NCI-H2171 treated with DMSO at 0.1 percent for 48 hours (cell line): ENCODE results near the gene SYNGAP1.
A peak's percentile ranks its signal among the peaks of the same experiment; 100 is the strongest.

Experiments
- DNase-seq: peaks from one replicate; lab custom pipeline; 2025; lab: John Stamatoyannopoulos, UW

SYNGAP1 gene

DNA sequence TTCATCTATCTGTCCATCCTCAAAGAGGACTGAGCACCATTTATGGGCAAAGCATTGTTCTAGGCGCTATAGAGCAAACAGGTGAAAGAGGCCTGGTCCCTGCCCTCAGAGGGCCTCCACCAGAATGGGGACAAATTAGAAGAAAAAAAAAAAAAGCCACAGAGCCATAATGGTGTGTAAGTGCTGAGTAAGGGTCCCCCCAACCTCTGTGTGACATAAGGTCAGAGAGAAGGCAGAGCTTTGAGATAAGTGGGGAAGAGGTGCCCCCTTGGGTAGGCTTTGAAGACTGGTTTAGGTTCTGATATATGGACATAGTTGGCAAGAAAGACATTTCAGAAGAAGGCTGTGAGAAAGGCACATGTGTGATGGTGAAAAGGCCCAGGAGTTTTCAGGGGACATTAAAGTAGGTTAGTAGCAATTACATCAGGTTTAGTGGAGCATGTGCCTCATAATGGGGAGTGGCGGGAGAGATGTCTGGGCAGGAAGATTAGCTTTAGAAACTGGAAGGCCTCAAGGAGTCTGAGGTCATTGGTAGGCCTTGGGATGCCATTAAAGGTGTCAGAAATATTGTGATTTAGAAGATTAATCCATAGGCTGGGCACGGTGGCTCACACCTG, 19.2 kb downstream of the SYNGAP1 start:
- no peak for DNase-seq

DNA sequence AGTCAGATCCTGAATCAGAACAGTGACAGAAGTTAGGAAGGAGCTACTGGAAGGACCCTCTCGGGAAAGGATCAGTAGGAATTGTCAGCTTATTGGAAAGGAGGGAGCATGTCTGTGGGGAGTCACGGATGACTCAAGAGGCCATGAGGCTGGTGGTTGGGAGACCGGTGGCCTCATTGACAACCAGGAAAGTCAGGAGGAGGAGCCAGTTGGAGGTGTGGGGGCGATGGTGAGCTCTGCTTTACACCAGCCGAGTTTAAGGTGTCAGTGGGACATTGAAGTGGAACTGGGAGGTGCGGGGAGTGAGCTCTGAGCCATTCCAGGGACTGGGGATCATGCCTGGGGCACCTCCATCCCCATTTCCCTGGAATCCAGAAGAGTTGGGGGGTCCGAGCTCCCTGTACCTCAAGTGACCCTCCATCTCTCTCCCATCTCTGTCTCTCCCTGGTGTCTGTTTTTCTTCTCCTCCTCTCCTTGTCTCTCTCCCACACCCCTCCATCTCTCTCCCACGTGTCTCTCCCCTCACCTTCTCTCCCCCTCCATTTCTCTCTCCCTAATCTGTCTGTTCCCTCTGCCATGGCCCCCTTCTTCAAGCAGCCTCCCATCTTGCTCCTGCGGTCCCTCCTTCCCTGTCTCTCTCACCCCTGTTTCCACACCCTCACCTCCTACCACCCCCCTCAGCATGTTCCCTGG, 20.2 kb downstream of the SYNGAP1 start:
- no peak for DNase-seq

DNA sequence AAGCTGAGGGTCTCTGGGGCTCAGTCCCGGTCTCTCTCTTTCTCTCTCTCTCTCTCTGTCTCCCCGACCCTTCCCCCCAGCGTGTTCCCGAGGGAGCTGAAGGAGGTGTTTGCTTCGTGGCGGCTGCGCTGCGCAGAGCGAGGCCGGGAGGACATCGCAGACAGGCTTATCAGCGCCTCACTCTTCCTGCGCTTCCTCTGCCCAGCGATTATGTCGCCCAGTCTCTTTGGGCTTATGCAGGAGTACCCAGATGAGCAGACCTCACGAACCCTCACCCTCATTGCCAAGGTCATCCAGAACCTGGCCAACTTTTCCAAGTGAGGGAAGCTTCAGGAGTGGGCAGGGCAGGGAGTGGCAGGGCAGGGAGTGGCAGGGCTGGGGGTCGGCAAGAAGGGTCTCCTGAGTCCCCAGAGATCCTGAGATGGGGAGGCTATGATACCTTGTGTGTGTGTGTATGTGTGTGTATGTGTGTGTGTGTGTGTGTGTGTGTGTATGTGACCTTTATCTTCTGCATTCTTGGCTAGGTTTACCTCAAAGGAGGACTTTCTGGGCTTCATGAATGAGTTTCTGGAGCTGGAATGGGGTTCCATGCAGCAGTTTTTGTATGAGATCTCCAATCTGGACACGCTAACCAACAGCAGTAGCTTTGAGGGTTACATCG, 20.9 kb downstream of the SYNGAP1 start:
- no peak for DNase-seq

DNA sequence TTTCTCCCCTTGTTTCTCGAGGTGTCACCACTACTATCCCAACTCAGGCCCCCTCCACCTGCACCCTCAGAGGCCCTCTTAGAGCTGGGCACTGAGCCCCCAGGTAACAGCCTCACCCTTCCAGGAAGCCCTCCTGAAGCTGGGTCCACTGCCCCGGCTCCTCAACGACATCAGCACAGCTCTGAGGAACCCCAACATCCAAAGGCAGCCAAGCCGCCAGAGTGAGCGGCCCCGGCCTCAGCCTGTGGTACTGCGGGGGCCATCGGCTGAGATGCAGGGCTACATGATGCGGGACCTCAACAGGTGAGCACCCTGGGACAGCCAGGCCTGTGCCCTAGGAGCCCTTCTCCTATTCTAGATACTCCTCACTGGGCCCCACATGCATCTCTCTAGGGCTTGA, 21.6 kb downstream of the SYNGAP1 start:
- no peak for DNase-seq

DNA sequence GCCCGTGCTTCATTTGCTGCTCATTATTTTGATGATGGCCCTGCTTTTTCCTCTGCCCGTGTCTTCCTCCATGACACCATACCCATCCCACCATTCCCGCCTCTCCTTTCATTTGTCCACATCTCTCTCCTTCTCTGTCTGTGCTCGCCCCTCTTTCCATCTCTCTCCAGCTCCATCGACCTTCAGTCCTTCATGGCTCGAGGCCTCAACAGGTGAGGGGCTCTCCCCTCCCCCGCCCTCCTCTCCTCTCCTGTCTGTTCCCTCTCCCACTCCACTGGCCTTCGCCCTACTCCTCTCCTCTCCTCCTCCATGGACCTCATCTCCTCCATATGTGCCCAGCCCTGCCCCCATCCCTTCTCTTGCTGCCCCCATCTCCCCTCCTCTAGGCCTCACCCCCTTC, 22.4 kb downstream of the SYNGAP1 start:
- no peak for DNase-seq

DNA sequence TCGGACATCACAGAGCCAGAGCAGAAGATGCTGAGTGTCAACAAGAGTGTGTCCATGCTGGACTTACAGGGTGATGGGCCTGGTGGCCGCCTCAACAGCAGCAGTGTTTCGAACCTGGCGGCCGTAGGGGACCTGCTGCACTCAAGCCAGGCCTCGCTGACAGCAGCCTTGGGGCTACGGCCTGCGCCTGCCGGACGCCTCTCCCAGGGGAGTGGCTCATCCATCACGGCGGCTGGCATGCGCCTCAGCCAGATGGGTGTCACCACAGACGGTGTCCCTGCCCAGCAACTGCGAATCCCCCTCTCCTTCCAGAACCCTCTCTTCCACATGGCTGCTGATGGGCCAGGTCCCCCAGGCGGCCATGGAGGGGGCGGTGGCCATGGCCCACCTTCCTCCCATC, 23.2 kb downstream of the SYNGAP1 start:
- DNase-seq, result no peak

DNA sequence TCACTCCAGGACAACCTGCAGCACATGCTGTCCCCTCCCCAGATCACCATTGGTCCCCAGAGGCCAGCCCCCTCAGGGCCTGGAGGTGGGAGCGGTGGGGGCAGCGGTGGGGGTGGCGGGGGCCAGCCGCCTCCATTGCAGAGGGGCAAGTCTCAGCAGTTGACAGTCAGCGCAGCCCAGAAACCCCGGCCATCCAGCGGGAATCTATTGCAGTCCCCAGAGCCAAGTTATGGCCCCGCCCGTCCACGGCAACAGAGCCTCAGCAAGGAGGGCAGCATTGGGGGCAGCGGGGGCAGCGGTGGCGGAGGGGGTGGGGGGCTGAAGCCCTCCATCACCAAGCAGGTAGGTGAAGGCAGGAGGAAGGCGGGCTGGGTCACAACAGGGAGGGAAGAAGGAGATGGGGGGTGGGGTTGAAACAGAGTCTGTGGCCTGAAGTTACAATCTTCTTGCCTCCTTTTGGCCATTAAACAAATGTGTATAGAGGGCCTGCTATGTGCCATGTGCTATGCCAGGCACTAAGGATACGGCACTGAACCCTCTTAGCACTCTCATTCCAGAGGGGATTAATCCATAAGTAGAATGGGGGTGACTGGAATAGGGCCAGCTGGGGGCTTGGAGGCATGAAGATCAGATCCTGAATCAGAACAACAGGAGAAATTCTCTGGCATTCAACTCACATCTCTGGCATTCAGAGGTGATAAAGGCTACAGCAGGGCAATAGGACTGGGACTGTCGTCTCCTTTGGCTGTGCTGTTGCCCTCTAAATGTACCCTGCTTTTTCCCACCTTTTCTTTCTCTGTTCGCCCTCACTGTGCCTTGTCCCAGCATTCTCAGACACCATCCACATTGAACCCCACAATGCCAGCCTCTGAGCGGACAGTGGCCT, 24.0 kb downstream of the SYNGAP1 start:
- DNase-seq, result no peak

DNA sequence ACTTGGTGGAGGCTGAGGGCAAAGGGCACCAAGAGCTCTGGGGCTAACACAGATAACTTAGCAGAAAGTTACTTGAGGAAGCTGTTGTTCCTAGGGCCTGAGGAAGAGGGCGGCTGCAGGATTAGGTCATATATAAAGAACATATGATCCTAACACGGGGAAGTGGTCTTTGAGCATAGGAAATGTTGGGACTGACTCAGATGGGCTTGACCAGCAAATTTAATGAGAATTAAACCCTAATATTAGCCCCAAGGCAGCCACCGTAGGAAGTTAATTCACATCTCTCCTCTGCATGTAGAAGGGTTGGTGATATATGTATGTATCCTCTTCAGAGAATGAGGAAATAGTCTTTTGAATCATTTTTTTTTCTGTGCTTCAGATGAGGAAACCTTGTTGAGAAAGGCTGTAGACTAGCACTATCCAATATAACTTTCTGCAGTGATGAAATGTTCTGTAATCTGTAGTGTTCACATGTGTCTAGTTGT, 25.3 kb downstream of the SYNGAP1 start:
- no peak for DNase-seq

DNA sequence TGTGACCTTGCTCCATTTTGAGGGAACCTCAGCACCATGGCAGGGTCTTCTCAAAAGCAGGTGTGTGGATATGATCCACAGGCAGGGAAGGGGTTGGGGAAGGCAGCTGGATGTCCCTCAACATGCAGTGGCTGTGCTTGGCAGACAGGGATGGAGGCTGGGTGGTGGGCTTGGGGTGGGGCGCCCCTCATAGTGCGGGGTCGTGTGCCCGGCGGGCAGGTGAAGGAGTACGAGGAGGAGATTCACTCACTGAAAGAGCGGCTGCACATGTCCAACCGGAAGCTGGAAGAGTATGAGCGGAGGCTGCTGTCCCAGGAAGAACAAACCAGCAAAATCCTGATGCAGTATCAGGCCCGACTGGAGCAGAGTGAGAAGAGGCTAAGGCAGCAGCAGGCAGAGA, 26.5 kb downstream of the SYNGAP1 start:
- no peak for DNase-seq

DNA sequence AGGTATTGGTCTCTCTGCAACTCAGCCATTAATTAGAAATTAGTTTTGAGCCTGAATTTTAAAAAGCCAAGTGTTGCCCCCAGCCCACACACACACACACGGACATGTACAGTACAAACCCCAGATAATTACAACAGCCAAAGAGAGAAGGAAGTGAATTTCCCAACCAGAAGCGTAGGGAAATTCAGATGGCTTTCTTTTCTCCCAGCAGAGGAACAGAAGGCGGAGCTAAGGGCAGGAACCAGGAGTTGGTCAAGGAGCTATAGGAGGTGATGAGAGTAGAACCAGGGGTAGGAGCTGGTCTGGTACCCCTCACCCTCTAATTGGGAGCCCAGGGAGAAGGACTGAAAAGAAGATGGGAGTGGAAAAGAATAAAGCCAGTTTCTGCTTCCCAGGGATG, 30.6 kb downstream of the SYNGAP1 start:
- DNase-seq, result no peak

DNA sequence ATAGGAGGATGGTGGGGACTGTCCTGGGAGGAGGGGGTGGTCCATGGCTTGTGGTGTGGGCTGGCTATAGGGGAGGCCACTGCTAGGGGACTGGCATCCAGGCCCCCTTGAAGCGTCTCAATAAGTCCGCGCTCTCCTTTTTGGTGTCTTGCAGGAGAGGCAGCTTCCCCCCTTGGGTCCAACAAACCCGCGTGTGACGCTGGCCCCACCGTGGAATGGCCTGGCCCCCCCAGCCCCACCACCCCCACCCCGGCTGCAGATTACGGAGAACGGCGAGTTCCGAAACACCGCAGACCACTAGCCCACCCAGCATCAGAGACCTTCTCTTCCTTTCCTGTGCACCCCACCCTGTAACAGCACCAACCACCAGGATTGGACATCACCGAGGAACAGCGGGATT, 31.7 kb downstream of the SYNGAP1 start:
- DNase-seq, result no peak

DNA sequence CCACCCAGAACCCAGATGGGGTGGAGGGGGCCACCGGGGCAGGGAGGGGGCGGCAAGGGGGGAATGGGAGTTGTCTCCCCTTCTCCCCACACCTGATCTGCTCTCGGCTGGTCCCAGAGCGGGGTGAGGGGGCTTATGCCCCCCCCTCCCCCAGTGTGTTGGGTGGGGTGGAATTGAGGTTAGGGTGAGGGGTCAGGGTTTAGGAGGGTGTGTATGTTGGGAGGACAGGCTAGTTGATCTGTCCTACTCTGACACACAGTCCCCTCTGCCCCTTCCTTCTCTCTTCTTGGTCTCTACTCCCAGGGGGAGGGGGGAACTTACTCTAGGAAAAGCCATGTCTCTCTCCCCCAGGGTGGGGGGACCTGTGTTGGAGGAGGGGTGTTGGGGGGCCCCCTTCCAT, 32.6 kb downstream of the SYNGAP1 start:
- no peak for DNase-seq

DNA sequence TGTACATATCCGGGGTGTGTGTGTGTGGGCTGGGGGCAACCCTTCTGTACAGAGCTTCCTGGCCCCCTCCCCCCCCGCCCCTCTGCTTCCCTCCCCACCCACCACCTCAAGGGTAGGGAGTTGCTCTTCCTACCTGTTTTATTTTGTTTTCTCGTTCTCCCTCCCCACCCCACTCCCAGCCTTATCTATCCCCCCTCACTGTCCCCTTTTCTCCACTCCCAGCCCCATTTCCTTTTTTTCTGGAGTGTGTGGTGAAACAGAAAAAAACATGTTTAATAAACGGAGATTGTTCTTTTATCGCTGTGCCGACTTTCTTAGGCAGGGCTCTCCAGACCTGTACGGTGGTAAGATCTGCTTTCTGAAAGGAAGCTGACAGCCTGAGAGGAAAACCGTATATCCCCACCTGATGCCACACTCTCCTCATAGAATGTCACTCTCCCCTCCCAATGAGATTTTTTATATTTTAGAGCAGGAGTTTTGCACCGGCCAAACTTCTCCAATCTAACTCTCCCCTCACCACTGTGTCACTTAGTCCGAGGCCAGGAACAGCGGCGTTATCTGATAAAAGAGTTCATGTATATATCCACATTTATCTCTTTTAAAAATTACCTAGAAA, 33.6 kb downstream of the SYNGAP1 start:
- peak; percentile 26 for DNase-seq

DNA sequence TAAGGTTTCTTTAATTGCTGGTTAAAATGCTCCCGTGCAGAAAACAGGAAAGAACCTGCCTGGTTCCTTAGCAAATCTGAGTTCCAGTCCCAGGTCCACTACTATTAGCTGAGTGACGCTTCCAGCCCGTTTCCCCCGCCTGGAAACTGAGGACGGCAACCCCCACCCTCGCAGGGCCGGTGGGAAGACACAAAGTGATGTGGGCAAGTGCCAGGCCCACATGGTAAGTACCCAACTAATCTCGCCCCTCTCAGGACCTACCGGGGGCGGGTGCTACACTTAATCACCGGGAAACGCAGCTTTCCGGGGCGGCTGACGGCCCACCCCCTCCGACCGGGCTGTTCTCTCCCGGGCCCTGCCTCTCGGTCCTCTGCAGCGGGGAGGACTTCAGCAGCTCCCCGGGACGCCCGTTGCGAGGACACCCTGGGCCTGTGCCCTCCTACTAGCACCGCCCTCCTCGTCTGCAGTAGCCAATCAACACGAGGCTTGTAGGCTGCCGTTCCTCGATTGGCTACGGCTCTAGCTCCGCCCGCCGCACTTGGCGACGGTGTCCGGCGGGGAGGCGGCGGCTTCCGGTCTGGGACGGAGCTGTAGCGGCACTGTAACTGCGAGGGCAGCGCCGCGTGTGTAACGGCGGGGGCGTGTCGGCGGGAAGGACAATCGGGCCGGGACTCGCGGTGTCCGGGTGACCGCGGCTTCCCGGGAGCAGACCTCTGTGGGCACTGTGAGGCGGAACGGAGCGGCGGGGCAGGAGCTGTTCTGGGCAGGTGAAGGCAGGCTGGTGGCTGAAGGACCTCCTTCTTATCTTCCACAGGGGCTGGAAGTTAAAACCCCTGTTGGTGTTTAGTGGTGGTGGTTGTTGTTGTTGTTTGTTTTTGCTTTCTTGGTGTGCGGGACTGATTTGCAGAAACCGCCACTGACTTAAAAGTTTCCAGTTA, 34.4 kb downstream of the SYNGAP1 start, which contains the start of gene ZBTB9:
Gene ZBTB9, plus strand, starts transcription at position 568 of the 938 bp plus-strand sequence. CDS start 525 bp downstream, outside the sequence.
- DNase-seq, result peak; percentile 96

DNA sequence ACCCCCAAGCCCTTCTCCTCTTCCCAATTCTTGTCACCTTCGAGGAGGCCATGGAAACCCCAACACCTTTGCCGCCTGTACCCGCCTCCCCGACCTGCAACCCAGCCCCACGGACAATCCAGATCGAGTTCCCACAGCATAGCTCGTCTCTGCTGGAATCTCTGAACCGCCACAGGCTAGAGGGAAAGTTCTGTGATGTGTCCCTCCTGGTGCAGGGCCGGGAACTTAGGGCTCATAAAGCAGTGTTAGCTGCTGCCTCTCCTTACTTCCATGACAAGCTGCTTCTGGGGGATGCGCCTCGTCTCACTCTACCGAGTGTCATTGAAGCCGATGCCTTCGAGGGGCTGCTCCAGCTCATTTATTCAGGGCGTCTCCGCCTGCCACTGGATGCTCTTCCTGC, 35.2 kb downstream of the SYNGAP1 start:
- DNase-seq, result no peak

DNA sequence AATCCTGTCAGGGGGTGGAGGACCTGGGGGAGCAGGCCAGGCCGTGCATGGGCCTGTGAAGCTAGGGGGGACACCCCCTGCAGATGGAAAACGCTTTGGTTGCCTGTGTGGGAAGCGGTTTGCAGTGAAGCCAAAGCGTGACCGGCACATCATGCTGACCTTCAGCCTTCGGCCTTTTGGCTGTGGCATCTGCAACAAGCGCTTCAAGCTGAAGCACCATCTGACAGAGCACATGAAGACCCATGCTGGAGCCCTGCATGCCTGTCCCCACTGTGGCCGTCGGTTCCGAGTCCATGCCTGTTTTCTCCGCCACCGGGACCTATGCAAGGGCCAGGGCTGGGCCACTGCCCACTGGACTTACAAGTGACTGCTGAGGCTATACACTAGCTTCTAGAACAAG, 36.3 kb downstream of the SYNGAP1 start:
- no peak for DNase-seq

DNA sequence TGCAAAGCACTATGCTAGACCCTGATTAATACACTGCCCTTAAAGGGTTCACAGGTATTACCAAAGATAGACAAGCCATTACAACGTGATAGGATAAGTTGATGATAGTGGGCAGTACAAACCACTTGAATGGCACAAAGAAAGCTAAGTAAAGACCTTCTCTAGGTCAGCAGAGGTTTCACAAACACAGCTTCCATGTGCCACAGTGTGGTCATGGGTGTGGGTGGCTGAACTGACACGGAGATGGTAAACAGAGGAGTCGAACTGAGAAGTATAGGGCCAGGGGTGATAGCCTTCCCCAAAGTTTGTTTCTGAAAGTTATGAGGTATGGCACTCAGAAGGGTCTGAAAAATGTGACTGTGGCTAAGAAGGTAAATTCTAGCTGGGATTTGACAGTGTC, 38.8 kb downstream of the SYNGAP1 start:
- no peak for DNase-seq

DNA sequence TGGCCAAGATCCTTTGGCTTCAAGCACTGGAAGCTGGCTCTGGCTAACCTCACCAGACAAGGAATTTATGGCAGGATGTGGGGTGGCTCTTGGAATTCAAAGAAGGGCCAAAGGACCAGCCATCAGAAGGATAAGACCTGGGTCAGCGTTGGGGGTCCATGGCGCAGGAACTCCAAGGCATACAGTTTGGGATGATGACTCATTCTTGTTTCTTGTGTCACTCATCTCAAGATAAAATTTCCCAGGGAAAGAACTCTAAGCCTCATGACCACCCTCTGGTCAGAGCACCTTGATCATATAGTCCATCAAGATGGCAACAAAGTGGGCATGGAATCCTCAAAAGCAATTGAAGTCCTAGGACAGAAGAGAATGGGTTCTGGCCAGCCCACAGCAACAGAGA, 39.4 kb downstream of the SYNGAP1 start:
- DNase-seq, result no peak

DNA sequence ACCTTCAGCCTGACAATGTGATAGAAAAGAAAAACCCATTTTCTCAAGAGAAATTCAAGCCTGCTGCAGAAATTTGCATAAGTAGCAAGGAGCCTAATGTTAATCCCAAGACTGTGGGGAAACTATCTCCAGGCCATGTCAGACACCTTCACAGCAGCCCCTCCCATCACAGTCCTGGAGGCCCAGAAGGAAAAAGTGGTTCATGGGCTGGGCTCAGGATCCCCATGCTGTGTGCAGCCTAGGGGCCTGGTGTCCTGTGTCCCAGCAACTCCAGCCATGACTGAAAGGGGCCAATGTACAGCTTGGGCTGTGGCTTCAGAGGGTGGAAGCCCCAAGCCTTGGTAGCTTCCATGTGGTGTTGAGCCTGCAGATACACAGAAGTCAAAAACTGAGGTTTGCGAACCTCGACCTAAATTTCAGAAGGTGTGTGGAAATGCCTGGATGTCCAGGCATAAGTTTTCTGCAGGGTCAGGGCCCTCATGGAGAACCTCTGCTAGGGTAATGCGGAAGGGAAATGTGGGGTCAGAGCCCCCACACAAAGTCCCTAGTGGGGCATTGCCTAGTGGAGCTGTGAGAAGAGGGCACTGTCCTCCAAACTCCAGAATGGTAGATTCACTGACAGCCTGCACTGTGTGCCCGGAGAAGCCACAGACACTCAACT, 46.3 kb downstream of the SYNGAP1 start:
- no peak for DNase-seq

DNA sequence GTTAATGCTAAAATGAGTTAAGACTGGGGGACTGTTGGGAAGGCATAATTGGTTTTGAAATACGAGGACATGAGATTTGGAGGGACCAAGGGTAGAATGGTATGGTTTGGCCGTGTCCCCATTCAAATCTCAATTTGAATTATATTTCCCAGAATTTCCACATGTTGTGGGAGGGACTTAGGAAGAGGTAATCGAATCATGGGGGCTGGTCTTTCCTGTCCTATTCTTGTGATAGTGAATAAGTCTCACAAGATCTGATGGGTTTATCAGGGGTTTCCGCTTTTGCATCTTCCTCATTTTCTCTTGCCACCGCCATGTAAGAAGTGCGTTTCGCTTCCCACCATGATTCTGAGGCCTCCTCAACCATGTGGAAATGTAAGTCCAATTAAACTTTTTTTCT, 47.2 kb downstream of the SYNGAP1 start:
- DNase-seq, result no peak
